HFFc6 (cell line): ENCODE data around the gene TMOD1. TPM values are rescaled to one million over a fixed set of nuclear protein-coding genes. Genes with fewer than 3 reads are reported as not detected.

Source experiments
- DNase-seq: peaks from one replicate; pipeline ENCODE4 v3.0.0-alpha.2; 2018
- H3K27ac Mint-ChIP-seq: 2 replicates; pipeline ENCODE4 v1.8.0; 2020; ENCODE audit warnings: mild to moderate bottlenecking, mixed read lengths
- H3K27me3 Mint-ChIP-seq: 2 replicates; pipeline ENCODE4 v1.8.0; 2021; ENCODE audit warnings: mild to moderate bottlenecking, moderate library complexity, mixed read lengths; ENCODE audit not compliant: insufficient read depth
- H3K36me3 Mint-ChIP-seq: 2 replicates; pipeline ENCODE4 v1.8.0; 2021; ENCODE audit warnings: low read depth, mixed read lengths
- H3K4me1 Mint-ChIP-seq: 2 replicates; pipeline ENCODE4 v1.8.0; 2020; ENCODE audit warnings: low read depth, mixed read lengths
- H3K4me3 Mint-ChIP-seq: 2 replicates; pipeline ENCODE4 v1.8.0; 2020; ENCODE audit warnings: mild to moderate bottlenecking, moderate library complexity, mixed read lengths
- H3K9me3 Mint-ChIP-seq: 2 replicates; pipeline ENCODE4 v1.8.0; 2020; ENCODE audit warnings: mild to moderate bottlenecking, mixed read lengths
- CTCF ChIP-seq: fragments of 200-600 bp; sonication (generic); IDR thresholded peaks from 2 replicates; pipeline ENCODE4 v1.5.0; 2021; ENCODE audit warnings: antibody characterized with exemption, mild to moderate bottlenecking
- total RNA-seq, 6 experiments: library from RNA; stranded (reverse); fragmentation: NEBNext Ultra II Directional; extraction: Animal tissue kit (Norgen Biotek cat#: 25700); gene quantifications; 2 replicates in 1 of 6; 3 replicates in 5 of 6; pipeline ENCODE4 v1.2.3, GENCODE V29; 2021

Gene TMOD1
- total RNA-seq, 6 experiments from 2014 or later, result 0.14 to 0.60 (median 0.57) TPM

GRCh38 chr9:97519441-97519970, 18.0 kb downstream of the TMOD1 start:
- no peaks in the 10 kb centered on the region for H3K36me3 Mint-ChIP-seq
- H3K4me3 Mint-ChIP-seq, result peak overlapping the region; percentile 12
- no peak for DNase-seq
- no peaks in the 10 kb centered on the region for H3K9me3 Mint-ChIP-seq
- H3K4me1 Mint-ChIP-seq, result peaks cover 38% of the 10 kb centered on the region
- no peak for TF ChIP-seq CTCF
- H3K27me3 Mint-ChIP-seq, result peaks cover 28% of the 10 kb centered on the region
- H3K27ac Mint-ChIP-seq, result peak overlapping the region; percentile 74

- no peak for TF ChIP-seq CTCF
- Mint-ChIP-seq H3K27me3 (peaks cover 14% of the 10 kb centered on the region), H3K4me3 (no peak overlapping the region), H3K36me3 (no peaks in the 10 kb centered on the region), H3K4me1 (peaks cover 54% of the 10 kb centered on the region), H3K9me3 (no peaks in the 10 kb centered on the region), H3K27ac (no peak overlapping the region)
- no peak for DNase-seq
Observed at GRCh38 chr9:97521576-97522333, 20.3 kb downstream of the TMOD1 start.

GRCh38 chr9:97524424-97524823, 23.0 kb downstream of the TMOD1 start:
- Mint-ChIP-seq H3K9me3 (no peaks in the 10 kb centered on the region), H3K27me3 (peaks cover 26% of the 10 kb centered on the region), H3K4me1 (peaks cover 55% of the 10 kb centered on the region), H3K4me3 (no peak overlapping the region), H3K36me3 (no peaks in the 10 kb centered on the region), H3K27ac (no peak overlapping the region)
- DNase-seq, result no peak
- no peak for TF ChIP-seq CTCF

- H3K27ac Mint-ChIP-seq, result peak overlapping the region; percentile 66
- peak; percentile 82 for DNase-seq
Observed at GRCh38 chr9:97525451-97525850, 24.0 kb downstream of the TMOD1 start.

GRCh38 chr9:97526895-97527575, 25.6 kb downstream of the TMOD1 start:
- Mint-ChIP-seq H3K9me3 (no peaks in the 10 kb centered on the region), H3K36me3 (no peaks in the 10 kb centered on the region), H3K4me3 (no peak overlapping the region), H3K27me3 (peaks cover 28% of the 10 kb centered on the region), H3K27ac (no peak overlapping the region), H3K4me1 (peaks cover 59% of the 10 kb centered on the region)
- no peak for TF ChIP-seq CTCF
- DNase-seq, result no peak

More at GRCh38 chr9:97525451-97525850, 24.0 kb downstream of the TMOD1 start:
- Mint-ChIP-seq H3K9me3 (no peaks in the 10 kb centered on the region), H3K27me3 (peaks cover 31% of the 10 kb centered on the region), H3K4me1 (peaks cover 54% of the 10 kb centered on the region), H3K36me3 (no peaks in the 10 kb centered on the region), H3K4me3 (no peak overlapping the region)
- no peak for TF ChIP-seq CTCF
